ENCODE results near the gene FHIT.

DNA sequence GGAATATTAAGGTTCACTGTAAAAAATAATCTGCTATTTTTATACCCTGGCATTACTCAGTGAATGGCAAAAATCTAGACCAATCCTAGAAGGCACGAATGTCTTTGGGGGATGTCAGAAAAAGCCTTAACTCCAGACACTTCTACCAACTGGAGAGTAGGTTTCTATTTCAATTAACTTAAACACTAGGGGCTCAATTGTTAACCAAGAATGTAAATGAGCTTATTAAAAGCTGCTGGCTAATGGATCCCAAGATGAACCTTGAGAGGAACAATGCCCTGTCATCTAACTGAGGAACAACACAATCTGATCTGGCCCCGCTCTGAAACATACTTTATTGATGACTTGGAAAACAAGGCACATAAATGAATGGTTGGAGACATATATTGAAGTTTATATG, 701.4 kb downstream of the FHIT start:
- no peak for TF ChIP-seq GATA2 (IDR thresholded peaks at IDR 0.05; ENCODE audit: low read depth, low read length)
- TF ChIP-seq GATA3 (IDR thresholded peaks at IDR 0.05; ENCODE audit: low read depth, low read length) = no peak

Data from SH-SY5Y (cell line).